Hypothalamus (tissue), 51 donors: Measurements from ENCODE around the gene CAPS.
A peak's percentile ranks its signal among the peaks of the same experiment; 100 is the strongest.
"Not testable (repeated sequence)": the region's sequence is repeated elsewhere in the genome, so short reads cannot be mapped to it uniquely, and the experiment has no call there.

Experiments
- DNase-seq, 51 donors: peaks; one replicate each; lab custom pipeline; 2025; lab: John Stamatoyannopoulos, UW

The CAPS gene

DNA sequence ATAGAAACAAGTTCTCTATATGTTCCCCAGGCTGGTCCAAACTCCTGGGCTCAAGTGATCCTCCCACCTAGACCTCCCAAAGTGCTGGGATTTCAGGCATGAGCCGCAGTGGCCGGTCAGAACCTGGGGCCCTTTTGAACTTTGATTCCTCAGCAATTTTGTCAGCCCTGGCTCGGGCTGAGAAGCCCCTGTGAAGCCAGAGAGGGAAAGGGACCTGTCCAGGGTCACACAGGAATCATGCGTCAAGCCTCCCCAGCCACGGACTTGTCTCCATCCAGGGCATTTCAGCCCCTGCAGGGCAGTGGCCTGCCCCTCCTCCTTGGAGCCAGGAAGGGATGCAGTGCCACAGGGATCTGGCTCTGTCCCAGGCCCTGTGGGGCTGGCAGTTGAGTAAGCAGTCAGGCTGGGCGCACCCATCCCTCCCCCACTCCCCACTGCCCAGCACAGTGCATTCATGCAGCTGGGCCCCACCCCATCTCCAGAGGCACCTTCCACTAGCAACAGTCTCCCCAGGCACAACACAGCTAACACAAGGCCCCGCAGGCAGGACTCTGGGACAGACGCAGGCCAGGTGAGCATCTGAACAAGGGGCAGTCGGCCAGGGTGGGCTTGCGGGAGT, at the start of gene CAPS:
TSS of gene CAPS (plus strand) at position 516 of the 619 bp plus-strand sequence. CDS start 153 bp downstream, outside the sequence.
- peak in 28 of 51 donors; percentile 2 to 74 (median 22) for DNase-seq

GRCh38 chr19:5864725-5865486, 49.1 kb upstream of the CAPS start:
- no peak for DNase-seq

DNA sequence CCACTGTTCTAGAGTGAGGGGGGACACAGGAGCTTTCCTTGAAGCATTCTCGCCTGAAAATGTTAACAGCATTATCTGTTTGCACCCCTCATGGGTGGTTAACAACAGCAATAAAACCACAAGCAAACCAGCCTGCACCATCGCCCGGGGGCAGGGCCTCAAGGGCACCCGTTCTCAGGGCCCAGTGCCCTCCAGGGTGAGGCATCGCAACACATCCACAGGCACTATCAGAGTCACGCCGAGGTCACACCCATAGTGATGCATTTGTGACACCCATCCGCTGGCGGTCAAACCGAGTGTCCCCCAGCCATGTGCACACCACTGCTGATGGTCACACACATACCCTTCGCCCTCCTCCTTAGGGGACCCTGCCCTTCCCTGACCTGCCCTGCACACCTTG, 48.3 kb upstream of the CAPS start:
- DNase-seq = no peak

DNA sequence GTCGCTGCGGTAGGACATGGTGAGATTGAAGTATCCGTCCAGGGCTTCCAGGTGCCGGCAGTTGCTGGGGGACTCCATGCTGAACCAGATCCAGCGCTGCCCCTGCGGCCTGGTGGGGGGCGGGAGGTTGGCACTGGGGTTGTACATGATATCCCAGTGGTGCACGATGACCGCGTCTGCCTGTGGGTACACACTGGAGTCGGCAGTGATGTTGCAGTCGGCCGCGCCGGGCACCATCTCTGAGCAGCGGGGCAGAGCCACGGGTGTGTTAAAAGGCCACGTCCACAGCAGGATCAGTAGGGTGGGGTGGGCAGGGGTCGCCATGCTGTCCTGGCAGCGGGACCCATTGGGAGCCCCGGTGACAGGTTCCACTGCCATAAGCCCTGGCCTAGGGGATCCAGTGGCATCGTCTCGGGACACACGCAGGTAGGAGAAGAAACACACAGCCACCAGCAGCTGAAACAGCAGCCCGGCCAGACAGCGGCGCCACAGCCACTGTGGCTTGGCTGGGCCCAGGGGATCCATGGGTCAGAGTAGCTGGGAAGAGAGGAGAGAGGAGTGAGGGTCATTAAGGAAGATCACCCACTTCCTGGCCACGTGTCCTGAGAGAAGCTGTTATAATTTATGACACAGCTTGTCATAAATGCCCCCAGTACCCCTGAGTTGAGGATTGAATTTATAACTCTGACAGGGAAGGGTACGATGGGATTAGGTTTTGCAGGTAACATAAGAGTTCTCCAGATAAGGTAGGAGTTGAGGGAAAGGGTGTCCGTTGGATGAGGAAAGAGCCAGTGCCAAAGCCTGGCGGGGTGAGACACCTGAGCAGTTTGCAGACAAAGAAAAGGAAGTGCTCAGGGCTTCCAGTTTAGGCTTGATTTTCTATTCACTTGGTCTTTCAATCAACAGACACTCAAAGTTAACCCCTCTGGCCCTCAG, 46.6 kb upstream of the CAPS start:
- DNase-seq = no peak

DNA sequence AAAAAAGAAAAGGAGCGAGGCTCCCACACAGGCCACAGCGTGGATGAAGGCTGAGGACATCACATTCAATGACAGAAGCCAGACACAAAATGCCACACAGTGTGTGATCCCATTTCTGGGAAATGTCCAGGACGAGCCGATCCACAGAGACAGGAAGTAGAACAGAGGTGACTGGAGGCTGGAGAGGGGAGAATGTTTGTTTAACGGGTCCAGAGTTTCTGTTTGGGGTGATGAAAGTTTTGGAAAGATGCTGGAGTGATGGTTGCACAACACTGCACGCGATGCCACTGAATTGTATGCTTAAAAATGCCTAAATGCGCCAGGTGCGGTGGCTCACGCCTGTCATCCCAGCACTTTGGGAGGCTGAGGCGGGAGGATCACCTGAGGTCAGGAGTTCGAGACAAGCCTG, 43.1 kb upstream of the CAPS start:
- no peak for DNase-seq

DNA sequence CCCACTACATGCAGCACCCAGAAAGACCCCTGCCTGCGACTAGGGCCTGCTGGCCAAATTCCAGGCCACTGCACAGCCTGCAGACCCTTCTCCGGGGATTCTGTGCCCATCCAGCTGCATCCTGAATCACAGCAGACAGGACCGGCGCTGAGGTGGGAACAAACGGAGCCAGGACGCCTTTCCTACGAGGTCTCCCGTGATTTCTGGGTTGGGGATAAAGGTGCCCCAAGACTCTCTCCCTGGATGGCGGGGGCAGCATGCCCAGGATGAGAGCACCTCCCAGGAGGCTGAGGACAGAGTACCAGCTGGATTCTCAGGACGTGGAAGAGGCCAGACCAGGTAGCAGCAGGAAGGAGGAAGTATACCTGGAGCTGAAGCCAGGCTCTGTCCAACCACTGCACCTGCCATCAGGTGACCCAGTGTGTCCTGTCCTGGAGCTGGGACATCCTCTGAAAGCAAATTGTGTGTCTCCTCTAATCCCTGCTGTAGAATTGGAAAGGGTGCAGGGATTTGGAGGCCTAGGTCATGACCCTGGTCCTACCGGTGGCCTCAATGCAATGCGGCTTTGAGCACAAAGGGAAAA, 40.3 kb upstream of the CAPS start:
- DNase-seq = no peak

DNA sequence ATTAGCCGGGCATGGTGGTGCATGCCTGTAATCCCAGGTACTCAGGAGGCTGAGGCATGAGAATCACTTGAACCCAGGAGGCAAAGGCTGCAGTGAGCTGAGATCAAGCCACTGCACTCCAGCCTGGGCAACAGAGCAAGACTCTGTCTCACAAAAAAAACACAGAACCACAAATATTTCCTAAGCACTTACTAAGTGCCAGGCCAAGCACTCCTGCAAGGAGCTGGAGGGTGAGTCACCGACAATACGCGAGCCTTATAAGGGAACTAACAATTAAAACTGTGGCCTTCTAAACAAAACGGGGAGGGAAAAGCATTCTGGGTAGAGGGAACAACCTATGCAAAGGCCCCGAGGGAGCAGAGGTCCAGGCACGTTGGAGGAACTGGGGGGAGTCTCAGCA, 39.6 kb upstream of the CAPS start:
- DNase-seq = not testable (repeated sequence)

- no peak for DNase-seq
Observed at GRCh38 chr19:5877427-5877826, 36.6 kb upstream of the CAPS start.

DNA sequence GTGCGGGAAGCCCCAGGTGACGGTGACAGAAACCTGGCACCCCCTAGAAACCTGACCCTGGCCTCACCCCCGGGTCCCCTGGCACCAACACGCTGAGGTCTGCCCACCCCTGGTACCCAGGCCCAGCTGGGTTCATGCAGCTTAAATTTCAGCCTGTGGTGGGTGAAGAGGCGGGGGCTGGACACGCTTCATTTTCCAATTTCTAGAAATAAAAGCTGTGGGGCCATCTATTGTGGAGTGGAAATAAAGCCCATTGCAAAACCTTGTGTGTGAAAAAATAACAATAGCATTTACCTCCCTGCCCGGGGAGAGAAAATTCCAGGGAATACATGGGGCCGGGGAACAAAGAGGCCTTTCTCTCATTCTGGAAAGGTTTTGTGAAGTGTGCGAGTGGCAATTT, 36.2 kb upstream of the CAPS start:
- no peak for DNase-seq

GRCh38 chr19:5880196-5880595, 33.9 kb upstream of the CAPS start:
- no peak for DNase-seq

- DNase-seq = peak in 17 of 51 donors; percentile 2 to 43 (median 15)
Observed at GRCh38 chr19:5880604-5881078, 33.4 kb upstream of the CAPS start.

DNA sequence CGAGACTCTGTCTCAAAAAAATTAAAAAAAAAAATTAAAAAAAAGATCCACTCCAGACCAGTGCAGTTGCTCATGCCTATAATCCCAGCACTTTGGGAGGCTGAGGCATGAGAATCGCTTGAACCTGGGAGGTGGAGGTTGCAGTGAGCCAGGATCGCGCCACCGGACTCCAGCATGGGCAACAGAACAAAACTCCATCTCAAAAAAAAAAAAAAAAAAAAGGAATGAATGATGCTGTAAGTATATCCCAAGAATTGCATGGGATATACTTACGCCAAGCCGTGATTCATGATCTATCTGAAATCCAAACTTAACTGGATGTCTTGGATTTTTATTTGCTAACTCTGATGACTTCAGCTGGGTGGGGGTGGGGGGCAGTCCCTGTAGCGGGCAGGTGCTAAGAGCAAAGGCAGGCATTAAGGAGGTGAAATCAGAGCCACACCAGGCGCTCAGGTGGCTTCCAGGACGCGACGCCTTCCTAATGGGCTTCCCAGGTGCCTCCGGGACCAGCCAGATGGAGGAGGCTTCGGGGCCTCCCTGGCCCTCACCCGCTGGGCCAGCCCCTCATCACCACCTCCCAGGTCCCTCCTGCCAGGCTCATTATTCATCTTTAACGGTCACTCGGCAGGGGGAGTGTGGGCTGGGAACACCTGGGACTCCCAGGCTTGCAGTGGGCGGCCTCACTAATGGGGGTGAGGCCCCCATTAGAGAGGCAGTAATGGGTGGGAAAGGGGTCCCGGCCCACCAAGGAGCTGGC, 32.3 kb upstream of the CAPS start:
- DNase-seq = no peak

- no peak for DNase-seq
Observed at GRCh38 chr19:5882421-5882968, 31.6 kb upstream of the CAPS start.

DNA sequence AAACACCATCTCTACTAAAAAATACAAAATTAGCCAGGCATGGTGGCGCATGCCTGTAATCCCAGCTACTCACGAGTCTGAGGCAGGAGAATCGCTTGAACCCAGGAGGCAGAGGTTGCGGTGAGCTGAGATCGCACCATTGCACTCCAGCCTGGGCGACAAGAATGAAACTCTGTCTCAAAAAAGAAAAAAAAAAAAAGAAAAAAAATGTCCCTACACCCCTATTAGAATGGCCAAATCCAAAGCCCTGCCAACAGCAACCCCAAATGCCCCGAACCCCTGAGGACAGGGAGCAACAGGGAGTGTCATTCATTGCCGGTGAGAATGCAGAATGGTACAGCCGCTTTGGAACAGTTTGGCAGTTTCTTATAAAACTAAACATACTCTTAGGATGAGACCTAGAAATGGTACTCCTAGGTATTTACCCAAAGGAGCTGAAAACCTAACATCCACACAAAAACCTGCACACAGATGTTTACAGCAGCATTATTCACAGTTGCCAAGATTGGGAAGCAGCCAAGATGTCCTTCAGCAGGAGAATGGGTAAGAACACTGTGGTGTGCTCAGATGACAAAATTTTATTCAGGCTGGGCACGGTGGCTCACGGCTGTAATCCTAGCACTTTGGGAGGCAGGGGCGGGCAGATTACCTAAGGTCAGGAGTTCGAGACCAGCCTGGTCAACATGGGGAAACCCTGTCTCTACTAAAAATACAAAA, 30.7 kb upstream of the CAPS start:
- peak in 6 of 51 donors; percentile 6 to 31 (median 12) for DNase-seq

DNA sequence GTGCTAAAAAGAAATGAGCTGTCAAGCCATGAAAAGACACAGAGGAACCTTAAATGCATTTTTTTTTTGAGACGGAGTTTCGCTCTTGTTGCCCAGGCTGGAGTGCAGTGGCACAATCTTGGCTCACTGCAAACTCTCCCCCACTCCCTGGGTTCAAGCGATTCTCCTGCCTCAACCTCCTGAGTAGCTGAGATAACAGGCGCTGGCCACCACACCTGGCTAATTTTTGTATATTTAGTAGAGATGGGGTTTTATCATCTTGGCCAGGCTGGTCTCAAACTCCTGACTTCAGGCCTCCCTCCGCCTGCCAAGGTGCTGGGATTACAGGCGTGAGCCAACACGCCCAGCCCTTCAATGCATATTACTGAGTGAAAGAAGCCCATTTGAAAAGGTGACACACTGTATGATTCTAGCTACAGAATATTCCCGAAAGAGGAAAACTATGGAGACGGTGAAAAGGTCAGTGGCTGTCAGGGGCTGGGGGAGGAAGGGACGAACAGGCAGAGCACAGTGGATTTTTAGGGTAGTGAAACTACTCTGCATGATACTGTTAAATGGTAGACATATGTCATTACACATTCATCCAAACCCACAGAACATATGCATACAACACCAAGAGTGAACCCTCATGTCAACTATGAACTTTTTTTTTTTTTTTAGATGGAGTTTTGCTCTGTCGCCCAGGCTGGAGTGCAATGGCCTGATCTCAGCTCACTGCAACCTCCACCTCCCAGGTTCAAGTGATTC, 29.8 kb upstream of the CAPS start:
- not testable (repeated sequence) for DNase-seq

- no peak for DNase-seq
Observed at GRCh38 chr19:5889288-5889971, 24.6 kb upstream of the CAPS start.

GRCh38 chr19:5890099-5890498, 24.0 kb upstream of the CAPS start:
- DNase-seq = no peak

DNA sequence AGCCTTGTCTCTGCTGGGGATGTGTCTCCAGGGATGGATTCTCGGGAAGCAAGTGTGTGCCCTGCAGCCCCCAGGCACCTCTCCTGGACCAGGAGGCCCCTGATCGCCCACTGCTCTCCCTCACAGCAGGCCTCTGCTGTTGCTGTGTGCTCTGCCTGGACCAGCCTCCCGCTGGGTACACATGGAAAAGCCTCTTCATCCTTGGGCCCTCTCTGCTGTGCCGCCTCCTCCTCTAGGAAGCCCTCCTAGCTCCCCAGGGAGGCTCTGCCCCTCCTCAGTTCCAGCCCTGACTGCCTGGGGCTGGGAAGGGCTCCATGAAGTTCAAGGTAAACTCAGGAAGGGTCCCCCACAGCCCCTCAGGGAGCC, 22.5 kb upstream of the CAPS start:
- DNase-seq = no peak
